Measurements from ENCODE around the gene SLC46A2.

DNA sequence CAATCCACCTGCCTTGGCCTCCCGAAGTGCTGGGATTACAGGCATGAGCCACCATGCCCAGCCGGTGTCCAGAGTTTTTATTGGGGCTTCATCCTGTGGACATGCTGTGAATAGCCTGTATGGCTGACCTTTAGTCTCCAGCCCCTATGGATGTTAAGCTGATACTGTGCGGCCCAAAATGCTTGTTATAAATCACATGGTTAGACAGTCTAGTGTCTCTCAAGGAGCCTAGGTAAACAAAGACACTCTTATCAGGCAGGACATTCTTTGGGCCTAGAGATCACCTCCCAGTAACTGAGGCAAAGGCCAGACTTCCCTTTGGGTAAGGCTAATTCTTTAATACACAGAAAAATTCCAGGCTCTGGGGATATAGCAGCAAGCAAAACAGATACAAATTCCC is 22.0 kb upstream of the SLC46A2 start:
- TF ChIP-seq ZNF274 (IDR thresholded peaks at IDR 0.05; ENCODE audit: borderline replicate concordance, low read depth, low read length) (no peak), SP1 (CRISPR knock-in tag; IDR thresholded peaks at IDR 0.05) (no peak), PPARD (CRISPR knock-in tag; IDR thresholded peaks at IDR 0.05) (no peak), LARP7 (IDR thresholded peaks at IDR 0.05) (no peak), FIP1L1 (IDR thresholded peaks at IDR 0.05; ENCODE audit: low read depth, low read length, poor library complexity, severe bottlenecking) (no peak), ZNF785 (CRISPR knock-in tag; IDR thresholded peaks at IDR 0.05) (no peak), POLR2A (conservative IDR thresholded peaks at IDR 0.05) (no peak), ZNF57 (CRISPR knock-in tag; IDR thresholded peaks at IDR 0.05) (no peak), EP300 (IDR thresholded peaks at IDR 0.05; ENCODE audit: low read length) (no peak)
- TF ChIP-seq, protein P1, sequence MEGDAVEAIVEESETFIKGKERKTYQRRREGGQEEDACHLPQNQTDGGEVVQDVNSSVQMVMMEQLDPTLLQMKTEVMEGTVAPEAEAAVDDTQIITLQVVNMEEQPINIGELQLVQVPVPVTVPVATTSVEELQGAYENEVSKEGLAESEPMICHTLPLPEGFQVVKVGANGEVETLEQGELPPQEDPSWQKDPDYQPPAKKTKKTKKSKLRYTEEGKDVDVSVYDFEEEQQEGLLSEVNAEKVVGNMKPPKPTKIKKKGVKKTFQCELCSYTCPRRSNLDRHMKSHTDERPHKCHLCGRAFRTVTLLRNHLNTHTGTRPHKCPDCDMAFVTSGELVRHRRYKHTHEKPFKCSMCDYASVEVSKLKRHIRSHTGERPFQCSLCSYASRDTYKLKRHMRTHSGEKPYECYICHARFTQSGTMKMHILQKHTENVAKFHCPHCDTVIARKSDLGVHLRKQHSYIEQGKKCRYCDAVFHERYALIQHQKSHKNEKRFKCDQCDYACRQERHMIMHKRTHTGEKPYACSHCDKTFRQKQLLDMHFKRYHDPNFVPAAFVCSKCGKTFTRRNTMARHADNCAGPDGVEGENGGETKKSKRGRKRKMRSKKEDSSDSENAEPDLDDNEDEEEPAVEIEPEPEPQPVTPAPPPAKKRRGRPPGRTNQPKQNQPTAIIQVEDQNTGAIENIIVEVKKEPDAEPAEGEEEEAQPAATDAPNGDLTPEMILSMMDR (IDR thresholded peaks at IDR 0.05 in 2 of 3, conservative IDR thresholded peaks at IDR 0.05 in 1 of 3; ENCODE audit: insufficient read depth in 2 of 3, low read depth in 1 of 3, low read length in 3 of 3), result no peak
- TF ChIP-seq, protein P2, sequence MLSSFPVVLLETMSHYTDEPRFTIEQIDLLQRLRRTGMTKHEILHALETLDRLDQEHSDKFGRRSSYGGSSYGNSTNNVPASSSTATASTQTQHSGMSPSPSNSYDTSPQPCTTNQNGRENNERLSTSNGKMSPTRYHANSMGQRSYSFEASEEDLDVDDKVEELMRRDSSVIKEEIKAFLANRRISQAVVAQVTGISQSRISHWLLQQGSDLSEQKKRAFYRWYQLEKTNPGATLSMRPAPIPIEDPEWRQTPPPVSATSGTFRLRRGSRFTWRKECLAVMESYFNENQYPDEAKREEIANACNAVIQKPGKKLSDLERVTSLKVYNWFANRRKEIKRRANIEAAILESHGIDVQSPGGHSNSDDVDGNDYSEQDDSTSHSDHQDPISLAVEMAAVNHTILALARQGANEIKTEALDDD (IDR thresholded peaks at IDR 0.05), result no peak
- TF ChIP-seq, protein P3, sequence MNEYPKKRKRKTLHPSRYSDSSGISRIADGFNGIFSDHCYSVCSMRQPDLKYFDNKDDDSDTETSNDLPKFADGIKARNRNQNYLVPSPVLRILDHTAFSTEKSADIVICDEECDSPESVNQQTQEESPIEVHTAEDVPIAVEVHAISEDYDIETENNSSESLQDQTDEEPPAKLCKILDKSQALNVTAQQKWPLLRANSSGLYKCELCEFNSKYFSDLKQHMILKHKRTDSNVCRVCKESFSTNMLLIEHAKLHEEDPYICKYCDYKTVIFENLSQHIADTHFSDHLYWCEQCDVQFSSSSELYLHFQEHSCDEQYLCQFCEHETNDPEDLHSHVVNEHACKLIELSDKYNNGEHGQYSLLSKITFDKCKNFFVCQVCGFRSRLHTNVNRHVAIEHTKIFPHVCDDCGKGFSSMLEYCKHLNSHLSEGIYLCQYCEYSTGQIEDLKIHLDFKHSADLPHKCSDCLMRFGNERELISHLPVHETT (CRISPR knock-in tag; conservative IDR thresholded peaks at IDR 0.05 in 1 of 2, IDR thresholded peaks at IDR 0.05 in 1 of 2), result no peak
- TF ChIP-seq, protein P4, sequence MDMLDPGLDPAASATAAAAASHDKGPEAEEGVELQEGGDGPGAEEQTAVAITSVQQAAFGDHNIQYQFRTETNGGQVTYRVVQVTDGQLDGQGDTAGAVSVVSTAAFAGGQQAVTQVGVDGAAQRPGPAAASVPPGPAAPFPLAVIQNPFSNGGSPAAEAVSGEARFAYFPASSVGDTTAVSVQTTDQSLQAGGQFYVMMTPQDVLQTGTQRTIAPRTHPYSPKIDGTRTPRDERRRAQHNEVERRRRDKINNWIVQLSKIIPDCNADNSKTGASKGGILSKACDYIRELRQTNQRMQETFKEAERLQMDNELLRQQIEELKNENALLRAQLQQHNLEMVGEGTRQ (CRISPR knock-in tag; IDR thresholded peaks at IDR 0.05), result no peak
